HL-60 (cell line): ENCODE measurements around the gene RIMS3.

Experiments used
- DNase-seq, 2 experiments: peaks; one replicate each; pipeline ENCODE4 v3.0.0-alpha.2; 2010 to 2020; ENCODE audit warnings: low read depth in 1 of 2, low spot score in 1 of 2
- H3K27ac ChIP-seq: fragments of 250-450 bp; sonication (Bioruptor Pico); replicated peaks from 2 replicates; pipeline ENCODE4 v1.5.1; 2020; ENCODE audit warnings: mild to moderate bottlenecking, moderate library complexity
- H3K27me3 ChIP-seq: fragments of 250-450 bp; sonication (Bioruptor Pico); 2 replicates; pipeline ENCODE4 v1.5.1; 2021; ENCODE audit warnings: mild to moderate bottlenecking, moderate library complexity; ENCODE audit not compliant: insufficient read depth, poor library complexity, severe bottlenecking
- H3K4me3 ChIP-seq: replicated peaks from 2 replicates; pipeline ENCODE4 v1.5.1; 2011; ENCODE audit warnings: mild to moderate bottlenecking, control low read depth, low read length; ENCODE audit not compliant: insufficient read depth
- CTCF ChIP-seq: IDR thresholded peaks from one replicate; pipeline ENCODE4 v1.5.1; 2011; ENCODE audit warnings: low read length, control low read depth, inconsistent platforms; ENCODE audit not compliant: insufficient read depth
- GABPA ChIP-seq: IDR thresholded peaks from 2 replicates; pipeline ENCODE4 v1.6.1; 2012; ENCODE audit warnings: low read depth
- POLR2AphosphoS5 ChIP-seq: IDR thresholded peaks from 2 replicates; pipeline ENCODE4 v1.6.1; 2012; ENCODE audit warnings: low read depth
- REST ChIP-seq: IDR thresholded peaks from 2 replicates; pipeline ENCODE4 v1.6.1; 2012; ENCODE audit warnings: low read depth; ENCODE audit not compliant: insufficient replicate concordance
- SPI1 ChIP-seq: IDR thresholded peaks from 2 replicates; pipeline ENCODE4 v1.6.1; 2012; ENCODE audit warnings: low read depth, mild to moderate bottlenecking, borderline replicate concordance

RIMS3 gene

GRCh38 chr1:40621821-40622450 lies 43.5 kb downstream of the RIMS3 start:
- no peak overlapping the region for H3K27ac ChIP-seq
- TF ChIP-seq REST (no peak), GABPA (no peak), CTCF (no peak), SPI1 (no peak), POLR2AphosphoS5 (no peak)
- no peak overlapping the region for H3K4me3 ChIP-seq
- DNase-seq: no peak
- H3K27me3 ChIP-seq: no peaks in the 10 kb centered on the region

GRCh38 chr1:40620586-40621210 lies 44.8 kb downstream of the RIMS3 start:
- no peaks in the 10 kb centered on the region for H3K27me3 ChIP-seq
- no peak for TF ChIP-seq GABPA
- TF ChIP-seq CTCF: no peak
- no peak for TF ChIP-seq POLR2AphosphoS5
- no peak for TF ChIP-seq REST
- TF ChIP-seq SPI1: no peak
- DNase-seq: no peak
- no peak overlapping the region for H3K27ac ChIP-seq
- H3K4me3 ChIP-seq: no peak overlapping the region

- no peak overlapping the region for H3K4me3 ChIP-seq
- no peak for DNase-seq
- TF ChIP-seq REST (no peak), POLR2AphosphoS5 (no peak)
- H3K27me3 ChIP-seq: no peaks in the 10 kb centered on the region
- no peak overlapping the region for H3K27ac ChIP-seq
These were observed 45.3 kb downstream of the RIMS3 start for GRCh38 chr1:40620150-40620549.
